Measurements from ENCODE around the gene NUP98.
A peak's percentile ranks its signal among the peaks of the same experiment; 100 is the strongest.

NUP98 gene

DNA sequence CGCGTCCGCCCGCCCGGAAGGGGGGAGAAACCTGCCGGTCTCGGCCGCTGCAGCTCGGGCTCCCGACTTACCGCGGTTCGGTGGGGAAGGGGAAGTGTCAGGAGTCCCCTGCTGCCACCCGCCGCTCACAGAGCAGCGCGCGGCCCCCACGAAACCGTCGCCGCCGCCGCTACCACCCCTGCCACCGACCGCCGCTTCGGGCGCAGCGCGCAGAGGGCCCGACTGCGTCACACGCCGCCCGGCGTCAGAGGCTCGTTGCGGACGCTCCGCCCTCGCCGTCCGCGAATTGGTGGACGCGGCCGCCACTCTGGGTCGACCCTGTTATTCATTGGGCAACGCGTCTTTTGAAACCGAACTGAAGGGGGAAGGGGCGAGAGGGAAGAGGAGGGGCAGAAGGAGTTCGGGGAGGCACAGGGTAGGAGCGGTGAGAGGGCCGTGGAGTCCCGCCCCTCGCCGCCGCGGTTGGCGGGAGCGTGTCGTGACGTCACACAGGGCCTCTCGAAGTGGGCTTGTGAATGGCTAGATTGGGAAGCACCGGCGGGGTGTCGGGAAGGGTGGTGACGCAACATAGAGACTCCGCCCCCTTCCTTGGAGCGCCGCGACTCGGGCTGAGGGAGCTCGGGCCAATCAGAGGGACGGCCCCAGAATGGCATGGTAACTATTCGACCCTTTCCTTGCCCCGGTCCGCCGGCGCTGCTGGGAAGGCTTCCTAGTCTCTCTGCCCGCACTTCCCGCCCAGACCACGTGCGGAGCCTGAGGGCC, at the start of gene NUP98:
Gene NUP98, minus strand, starts transcription at position 226 of the 762 bp plus-strand sequence. CDS start 15,437 bp downstream, outside the sequence.
- peak; percentile 99 to 100 (median 99) for DNase-seq (ENCODE audit: low read depth in 3 of 3)

DNA sequence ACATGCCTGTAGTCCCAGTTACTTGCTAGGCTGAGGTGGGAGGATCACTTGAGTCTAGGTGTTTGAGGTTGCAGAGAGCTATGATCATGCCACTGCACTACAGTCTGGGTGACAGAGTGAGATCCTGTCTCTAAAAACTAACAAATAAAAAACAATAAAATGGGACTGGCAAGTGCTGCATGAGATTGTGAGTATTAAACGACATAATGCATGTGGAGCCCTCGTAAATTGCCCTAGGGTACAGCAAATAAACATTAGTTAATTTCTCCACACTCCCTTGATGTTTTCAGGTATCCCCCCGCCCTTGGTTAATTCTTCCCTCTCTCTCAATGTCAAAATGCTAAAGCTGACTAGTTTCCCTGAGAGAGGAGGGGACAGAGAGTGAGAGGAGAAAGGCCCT, 48.3 kb upstream of the NUP98 start:
- no peak for DNase-seq (ENCODE audit: low read depth in 3 of 3)

DNA sequence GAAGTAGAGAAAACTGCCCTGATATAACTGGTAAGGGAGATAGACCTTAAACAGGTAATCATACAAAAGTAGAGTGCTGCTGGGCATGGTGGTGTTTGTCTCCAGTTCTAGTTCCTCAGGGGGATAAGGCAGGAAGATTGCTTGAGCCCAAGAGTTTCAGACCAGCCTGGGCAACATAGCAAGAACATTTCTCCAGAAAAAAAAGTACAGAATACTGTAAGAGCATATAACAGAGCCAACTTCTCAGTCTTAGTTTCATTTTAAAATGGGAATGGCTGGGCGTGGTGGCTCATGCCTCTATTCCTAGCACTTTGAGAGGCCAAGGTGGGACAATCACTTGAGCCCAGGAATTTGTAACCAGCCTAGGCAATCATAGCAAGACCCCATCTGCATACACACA, 47.9 kb upstream of the NUP98 start:
- DNase-seq (ENCODE audit: low read depth in 3 of 3): no peak

DNA sequence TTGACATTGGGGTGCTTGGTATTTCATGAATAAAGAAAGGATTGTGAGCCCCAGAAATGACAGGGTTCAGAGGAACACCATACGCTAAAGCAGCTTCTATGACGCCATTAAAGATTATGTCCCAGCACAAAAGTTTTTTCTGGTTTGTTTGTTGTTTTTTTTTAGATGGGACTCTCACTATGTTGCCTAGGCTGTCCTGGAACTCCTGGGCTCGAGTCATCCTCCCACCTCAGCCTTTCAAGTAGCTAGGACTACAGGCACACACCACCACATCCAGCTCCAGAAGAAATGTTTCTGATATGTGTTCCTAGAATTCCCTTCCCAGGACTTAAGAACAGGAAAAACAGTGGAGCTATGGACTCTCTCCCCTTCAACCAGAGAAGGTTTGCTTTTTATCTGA, 46.0 kb upstream of the NUP98 start:
- no peak for DNase-seq (ENCODE audit: low read depth in 3 of 3)

DNA sequence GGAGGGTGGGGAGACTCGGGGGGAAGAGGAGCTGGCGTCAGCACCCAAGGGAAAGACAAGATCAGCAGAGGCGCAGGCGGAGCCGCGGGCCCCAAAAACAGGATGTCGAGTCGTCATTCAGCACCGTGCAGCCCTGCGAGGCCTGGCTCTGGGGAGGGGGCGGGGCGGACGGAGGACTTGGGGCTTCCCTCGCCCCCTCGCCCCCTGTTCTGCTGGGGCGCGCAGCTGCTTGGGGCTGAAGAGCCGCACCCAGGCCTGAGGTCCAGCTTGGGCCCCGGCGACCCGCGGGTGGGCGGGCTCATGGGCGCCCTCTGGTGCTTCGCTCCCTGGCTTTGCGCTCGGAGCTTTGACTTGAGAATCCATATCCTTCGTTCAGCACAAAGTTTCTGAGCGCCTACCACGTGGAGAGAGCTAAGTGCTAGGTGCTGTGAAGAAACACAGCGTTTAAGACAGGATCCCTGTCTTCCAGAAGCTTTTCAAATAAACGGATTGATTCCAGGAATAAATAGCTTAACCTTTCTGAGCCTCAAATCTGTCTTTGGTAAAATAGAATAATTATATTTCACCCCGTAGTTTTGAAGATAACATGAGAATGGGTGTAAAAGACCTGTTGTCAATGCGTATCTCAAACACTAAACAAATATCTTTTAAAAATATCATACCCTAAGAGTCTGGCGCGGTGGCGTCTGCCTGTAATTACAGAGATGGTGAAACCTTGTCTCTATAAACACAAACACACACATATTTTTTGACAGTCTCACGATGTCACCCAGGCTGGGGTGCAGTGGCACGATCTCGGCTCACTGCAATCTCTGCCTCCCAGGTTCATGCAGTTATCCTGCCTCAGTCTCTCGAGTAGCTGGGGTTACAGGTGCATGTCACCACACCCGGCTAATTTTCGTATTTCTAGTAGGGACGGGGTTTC, 44.3 kb upstream of the NUP98 start:
- peak; percentile 87 to 95 (median 88) for DNase-seq (ENCODE audit: low read depth in 3 of 3)

DNA sequence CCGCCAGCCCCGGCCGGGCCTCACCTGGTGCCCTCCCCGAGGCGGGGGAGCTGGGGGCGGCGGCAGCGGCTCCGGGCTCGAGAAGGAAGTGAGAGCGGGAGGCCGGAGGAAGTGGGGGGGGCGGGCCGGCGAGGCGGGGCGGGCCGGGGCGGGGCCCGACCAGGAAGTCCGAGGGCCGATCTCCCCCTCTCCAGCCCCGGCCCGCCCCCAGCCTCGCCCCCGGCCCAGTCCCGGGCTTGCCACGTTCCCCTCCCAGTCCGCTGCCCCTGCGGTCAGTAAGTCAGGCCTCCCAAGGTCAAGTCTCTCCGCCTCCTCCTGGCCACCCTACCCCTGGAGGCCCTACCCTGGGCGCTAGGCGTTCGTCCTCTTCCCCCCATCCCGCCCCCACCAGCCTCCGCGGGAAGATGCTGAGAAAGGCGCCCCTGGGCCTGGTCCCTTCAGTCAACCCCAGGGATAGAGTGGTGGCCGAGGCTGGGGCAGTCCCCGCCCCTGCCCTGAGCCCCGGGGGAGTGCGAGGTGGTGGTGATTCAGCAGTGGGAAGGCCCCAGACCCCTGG, 43.6 kb upstream of the NUP98 start, which contains the start of gene RHOG:
Gene RHOG, minus strand, starts transcription at position 90 of the 556 bp plus-strand sequence. CDS start 12,821 bp downstream, outside the sequence.
- DNase-seq (ENCODE audit: low read depth in 3 of 3): no peak

DNA sequence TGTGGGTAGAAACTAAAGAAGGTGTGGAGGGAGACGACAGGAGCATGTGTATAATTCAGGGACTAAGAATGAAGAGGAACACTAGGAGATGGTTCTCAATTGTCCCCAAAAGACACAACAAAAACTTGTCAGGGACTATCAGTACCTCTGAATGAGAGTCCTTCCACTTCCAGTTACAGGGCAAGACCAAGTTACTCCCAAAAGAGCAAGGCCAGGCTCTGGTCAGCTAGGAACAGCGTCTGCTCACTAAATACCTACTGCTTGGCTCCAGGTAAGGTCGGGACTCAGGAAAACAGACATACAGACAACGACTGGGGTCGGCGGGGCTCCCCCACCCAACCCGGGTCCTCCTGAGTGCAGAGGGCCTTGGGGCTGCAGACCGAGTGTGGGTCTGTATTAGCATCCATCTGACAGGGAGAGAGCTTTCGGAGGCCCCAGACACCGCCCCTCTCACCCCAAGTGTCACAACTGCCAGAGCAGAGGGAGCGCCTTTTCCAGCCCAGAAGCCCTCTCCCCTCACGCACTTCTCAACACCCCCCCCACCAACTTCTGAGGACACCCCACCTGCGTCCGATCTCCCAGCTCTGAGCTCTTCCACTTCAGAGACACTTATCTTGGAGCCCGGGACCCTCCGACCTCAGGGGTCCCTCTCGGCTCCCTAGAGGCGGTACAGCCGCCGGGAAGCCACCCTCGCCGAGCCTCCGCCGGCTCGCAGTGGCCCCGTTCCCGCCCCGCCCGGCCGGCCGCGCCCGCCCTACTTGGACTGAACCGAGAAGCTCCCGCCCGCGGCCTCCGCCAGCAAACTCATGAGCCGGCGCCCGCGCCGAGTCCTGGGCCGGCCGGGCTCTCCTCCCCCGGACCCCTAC, 42.9 kb upstream of the NUP98 start:
- DNase-seq (ENCODE audit: low read depth in 3 of 3): no peak

DNA sequence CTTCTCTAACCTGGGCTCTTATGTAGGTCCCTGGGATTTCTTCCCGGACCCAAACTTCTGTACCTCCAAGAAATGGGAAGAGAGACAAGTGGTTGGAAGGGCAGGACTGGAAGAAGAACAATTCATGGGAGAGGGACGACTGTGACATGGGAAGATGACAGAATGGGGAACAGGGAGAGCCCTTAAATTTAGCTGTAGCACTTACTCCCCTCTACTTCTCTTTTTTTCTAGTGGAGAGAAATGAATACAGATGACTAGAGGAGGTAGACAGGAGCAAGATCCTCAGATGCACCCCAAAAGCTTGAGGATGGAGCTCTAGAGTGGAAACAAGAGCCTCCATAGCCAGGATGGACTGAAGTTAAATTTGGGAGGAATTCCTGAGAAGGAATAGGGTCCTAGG, 41.1 kb upstream of the NUP98 start:
- DNase-seq (ENCODE audit: low read depth in 3 of 3): no peak

DNA sequence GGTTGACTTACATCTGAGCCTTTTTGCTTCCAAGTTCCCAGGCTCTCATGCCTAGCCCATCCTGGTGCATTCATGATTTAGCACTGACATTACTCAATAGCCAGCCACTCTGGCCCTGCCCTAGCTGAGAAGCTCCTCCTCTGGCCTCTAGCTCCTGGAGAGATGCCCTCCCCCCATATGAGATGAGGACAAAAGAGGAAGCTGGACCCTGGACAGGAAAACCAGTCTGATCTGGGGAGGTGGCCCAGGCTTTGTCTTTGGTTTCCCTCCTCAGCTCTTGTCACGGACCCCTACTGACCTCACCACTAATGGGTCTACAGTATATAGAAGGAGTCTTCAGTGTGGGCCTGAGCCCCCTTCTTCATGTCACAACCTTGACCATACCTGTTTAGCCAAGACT, 40.4 kb upstream of the NUP98 start:
- DNase-seq (ENCODE audit: low read depth in 3 of 3): no peak

DNA sequence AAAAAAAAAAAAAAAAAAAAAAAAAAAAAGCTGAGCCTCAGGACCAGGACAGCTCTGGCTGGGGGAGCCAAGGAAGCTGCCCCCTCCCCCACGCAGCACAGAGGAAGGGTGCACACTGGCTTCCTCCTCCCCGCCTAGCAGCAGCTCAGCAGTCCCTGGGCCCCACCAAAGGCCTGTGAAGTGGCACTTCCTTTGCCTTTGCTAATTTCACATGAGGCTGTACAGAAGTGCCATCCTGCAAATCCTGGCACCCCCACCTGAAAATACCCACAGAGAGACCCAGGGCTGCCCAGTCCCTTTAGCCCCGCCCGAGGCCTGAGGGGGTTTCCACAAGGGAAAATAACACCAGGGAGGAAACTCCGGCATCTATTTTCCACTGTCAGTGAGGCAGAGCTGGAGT, 39.5 kb upstream of the NUP98 start:
- DNase-seq (ENCODE audit: low read depth in 3 of 3): peak in 1 of 3 experiments; percentile 57

DNA sequence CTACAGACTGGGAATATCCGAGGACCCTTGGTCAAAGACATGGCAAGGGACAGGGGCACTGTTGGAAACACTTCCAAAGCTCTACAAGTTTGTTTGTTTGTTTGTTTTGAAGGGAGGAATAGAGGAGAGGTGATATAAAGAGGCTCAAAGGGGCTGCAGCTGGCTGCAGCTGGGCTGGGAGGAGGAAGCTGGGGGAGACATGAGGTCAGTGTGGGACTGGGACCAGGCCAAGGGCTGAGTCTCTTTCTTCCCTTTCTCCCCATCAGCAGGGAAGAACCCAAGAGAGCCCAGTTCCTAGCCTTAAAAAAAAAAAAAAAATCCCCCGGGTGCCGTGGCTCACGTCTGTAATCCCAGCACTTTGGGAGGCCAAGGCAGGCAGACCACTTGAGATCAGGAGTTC, 38.4 kb upstream of the NUP98 start:
- DNase-seq (ENCODE audit: low read depth in 3 of 3): no peak

DNA sequence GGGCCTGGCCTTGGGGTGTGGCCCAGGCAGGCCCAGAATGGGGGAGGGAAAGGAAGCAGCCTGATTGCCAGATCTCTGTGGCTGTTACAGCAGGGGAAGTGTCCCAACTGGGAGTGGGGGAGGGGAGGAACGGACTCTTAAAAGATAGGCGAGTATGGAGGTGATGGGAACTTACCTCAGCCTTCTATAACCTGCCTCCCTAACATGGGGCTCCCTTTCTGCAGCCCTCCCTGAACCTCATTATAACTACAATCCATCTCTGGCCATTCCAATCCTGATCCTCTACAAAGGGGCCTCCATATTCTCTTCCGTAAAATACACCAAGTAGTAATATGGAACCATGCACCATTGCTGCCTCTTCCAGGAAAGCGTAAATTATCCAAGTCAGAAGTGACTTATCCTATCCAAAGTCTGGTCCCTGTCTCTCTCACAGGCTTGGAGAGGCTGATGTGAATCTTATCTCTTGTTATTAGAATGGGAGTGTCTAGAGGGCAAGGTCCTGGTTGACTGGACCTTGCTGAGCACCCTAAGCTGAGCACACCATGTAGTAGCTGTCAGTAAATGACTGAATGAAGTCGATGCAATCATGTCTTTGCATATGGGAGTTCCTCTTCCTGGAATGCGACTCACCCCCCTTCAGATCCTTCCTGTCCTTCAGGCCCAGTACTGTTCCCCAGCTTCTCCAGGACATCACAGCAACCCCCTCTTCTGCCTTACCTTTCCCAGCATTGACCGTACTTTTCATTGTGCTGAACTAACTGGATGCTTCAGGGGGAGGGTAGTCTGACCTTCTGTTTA, 37.5 kb upstream of the NUP98 start:
- no peak for DNase-seq (ENCODE audit: low read depth in 3 of 3)

DNA sequence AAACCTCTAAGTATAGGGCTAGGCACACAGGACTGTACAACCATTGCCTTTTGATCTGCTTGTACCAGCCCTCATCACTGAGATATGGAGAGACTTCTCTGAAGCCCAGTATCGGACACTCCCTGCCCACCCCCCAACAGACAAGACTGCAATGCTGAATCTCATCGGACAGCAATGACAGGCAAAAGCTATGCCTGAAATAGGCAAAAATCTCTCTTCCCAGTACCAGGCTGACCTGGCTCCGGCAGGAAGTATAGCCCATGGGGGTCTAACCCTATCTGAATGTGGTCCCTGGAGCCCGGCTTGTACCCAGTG, 37.0 kb upstream of the NUP98 start:
- DNase-seq (ENCODE audit: low read depth in 3 of 3): no peak

DNA sequence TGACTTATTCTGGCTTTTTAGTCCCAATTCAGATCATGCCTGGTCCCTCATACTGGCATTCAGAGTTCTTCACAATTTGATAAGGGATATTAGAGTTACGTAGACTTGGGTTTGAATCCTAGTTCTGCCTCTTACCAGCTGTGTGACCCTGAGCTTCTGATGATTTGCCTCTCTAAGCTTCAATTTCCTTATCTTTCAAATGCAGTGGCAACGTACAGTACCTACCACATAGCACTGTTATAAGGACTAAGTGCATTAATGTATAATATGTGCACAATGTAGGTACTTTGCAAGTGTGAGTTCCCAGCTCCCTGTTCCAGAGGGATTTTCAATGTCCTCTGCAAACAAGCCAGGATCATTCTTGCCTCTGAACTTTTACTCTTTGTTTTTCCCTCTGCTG, 36.1 kb upstream of the NUP98 start:
- no peak for DNase-seq (ENCODE audit: low read depth in 3 of 3)

DNA sequence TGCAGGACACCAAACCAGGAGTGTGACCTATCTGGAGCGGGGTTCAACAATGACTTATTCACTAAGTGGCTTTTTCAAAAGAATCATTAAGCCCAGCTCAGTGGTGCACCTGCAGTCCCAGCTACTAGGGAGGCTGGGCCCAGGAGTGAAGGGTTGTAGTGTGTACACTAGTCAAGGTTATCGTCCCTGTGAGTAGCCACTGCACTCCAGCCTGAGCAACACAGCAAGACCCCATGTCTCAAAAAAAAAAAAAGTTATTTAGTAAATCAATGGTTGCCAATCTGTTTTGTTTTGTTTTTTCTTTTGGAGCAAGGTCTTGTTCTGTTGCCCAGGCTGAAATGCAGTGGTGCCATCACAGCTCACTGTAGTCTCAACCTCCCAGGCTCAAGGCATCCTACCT, 35.5 kb upstream of the NUP98 start:
- DNase-seq (ENCODE audit: low read depth in 3 of 3): no peak

DNA sequence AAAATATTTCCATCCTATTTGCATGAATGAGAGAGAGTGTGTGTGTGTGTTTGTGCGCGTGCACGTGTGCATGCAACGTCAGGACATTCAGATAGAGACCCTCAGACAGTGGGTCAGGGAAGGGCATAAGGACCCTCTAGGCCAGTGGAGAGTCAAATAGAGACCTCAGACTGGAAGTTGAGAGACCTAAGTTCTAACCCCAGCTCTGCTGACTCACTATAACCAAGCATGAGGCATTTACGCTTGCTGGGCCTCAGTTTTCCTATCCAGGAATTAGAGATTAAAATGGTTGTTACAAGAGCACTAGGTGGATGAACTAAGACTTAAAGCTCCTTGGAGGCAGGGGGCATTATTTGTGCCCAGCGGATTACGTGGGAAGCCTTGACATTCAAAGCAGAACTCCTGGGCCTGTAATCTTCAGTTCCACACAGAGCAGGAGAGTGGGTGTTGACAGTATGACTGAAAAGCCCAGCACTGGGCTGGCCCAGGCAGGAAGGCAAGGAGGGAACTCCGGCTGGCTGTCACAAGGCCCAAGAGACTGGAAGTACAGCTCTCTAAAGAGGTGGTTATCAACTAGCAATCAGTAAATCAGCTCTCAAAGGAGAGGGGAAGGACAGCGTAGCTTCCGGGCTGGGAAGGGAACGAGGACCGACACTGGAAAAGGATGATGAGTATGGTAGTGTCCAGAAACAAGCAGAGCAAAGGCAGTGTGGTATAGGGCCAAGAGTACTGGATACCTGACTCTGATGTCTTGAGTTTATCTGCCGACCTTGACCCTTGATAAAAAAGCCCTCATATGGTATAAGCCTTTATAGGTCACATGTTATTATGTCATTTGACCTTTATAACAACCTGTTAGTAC, 34.3 kb upstream of the NUP98 start:
- no peak for DNase-seq (ENCODE audit: low read depth in 3 of 3)

DNA sequence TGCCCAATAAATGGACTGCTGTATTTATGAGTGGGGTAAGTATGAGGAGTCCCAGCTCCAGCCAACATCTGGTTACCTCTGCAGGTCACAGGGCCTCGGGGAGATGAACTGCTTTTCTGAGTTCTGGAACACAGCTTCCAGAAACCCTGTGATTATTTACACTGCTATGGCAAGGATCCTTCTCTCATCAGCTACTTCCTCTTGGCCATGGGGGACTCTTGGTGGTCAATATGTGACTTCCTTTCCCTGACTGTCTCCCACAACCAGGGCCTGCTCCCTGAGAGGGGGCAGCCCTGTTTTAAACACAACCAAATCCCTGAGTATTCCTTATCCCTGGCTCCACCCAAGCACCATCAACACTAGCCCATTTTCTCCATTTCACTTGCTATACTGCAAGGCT, 33.4 kb upstream of the NUP98 start:
- DNase-seq (ENCODE audit: low read depth in 3 of 3): no peak

DNA sequence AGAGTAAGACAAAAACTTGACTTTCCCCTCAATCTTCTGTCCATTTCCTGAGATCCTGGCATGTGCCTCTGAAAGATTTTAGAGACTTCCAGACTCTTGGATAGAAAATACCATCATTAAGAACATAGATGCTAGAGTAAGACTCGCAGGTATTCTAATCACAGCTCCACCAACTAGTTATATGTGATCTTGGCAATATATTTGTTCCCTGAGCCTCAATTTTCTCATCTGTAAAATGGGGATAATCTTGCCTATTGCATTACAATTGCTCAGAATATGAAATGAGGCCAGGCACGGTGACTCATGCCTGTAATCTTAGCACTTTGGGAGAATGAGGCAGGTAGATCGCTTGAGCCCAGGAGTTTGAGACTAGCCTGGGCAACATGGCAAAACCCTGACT, 32.7 kb upstream of the NUP98 start:
- no peak for DNase-seq (ENCODE audit: low read depth in 3 of 3)

DNA sequence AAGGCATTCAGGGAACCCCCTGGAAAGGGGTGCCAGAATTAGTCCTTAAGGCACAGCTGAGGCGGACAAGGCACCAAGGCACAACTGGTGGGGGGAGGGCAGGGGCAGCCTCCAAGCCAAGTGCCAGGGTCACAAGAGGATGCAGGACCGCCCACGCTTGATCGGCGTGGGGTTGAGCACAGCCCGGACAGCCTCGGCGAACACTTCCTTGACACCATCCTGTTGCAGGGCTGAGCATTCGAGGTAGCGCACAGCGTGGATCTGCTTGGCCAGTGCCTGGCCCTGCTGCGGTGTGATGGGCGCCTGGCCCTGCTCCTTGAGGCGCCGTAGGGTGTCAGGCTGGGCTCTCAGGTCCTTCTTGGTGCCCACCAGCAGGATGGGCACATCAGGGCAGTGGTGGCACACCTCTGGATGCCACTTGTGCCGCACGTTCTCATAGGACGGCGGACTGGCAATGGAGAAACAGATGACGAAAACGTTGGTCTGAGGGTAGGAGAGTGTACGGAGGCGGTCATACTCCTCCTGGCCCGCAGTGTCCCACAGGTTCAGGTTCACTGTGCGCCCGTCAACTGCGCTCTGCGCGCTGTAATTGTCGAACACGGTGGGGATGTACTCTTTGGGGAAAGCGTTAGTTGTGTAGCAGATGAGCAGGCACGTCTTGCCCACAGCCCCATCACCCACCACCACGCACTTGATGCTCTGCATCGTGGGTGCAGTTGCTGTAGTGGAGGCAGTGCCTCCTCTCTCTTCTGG, 30.3 kb upstream of the NUP98 start:
- DNase-seq (ENCODE audit: low read depth in 3 of 3): no peak

Data from stimulated activated CD4-positive, alpha-beta T cell treated with anti-CD3 and anti-CD28 coated beads, TNF-alpha, amount 100 ng/mL, for 24 hours (primary cell).